ENCODE measurements around the gene EBLN2.

The EBLN2 gene

DNA sequence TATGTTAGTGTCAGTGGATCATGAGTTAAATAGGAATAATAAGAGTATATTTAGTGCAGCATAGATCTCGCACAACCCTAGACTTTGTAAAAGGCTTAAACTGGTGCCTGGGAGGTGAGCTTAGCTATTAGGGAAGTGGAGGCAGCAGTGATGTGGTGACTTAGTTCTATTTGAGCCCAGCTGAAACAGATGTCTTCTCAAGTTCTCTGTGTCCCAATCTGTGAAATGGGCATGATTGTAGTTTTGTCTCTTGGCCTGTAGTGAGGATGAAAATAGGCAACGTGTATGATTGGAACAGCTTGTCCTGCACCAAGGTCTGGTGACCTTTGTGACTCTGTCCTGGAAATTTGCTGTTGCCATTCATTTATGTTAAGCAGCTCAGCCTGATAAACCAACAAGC lies 34.7 kb downstream of the EBLN2 start:
- Histone ChIP-seq H4K20me1 (ENCODE audit: insufficient read depth, low read length, poor library complexity, severe bottlenecking) (no peaks in the 10 kb centered on the region), H3K9ac (ENCODE audit: low read depth, low read length, poor library complexity, severe bottlenecking) (no peak overlapping the region), H3K9me2 (replicated peaks; ENCODE audit: low read depth, low read length) (no peaks in the 10 kb centered on the region), H3K9me3 (ENCODE audit: insufficient read depth, low read depth, low read length) (no peaks in the 10 kb centered on the region), H3K4me2 (ENCODE audit: low read depth, low read length, poor library complexity, severe bottlenecking) (no peak overlapping the region), H3K36me3 (ENCODE audit: insufficient read depth, low read length) (no peaks in the 10 kb centered on the region), H3F3A (ENCODE audit: low read depth) (no peaks in the 10 kb centered on the region), H3K79me2 (ENCODE audit: insufficient read depth, low read length) (no peaks in the 10 kb centered on the region), H2AFZ (ENCODE audit: low read length) (no peak overlapping the region), H3K27me3 (ENCODE audit: insufficient read depth, low read length, poor library complexity, severe bottlenecking) (no peaks in the 10 kb centered on the region), H3K4me1 (ENCODE audit: insufficient read depth, low read length, poor library complexity, severe bottlenecking) (peaks cover 27% of the 10 kb centered on the region), H3K4me3 (ENCODE audit: low read length, poor library complexity, severe bottlenecking) (no peak overlapping the region)
- TF ChIP-seq, protein P1, sequence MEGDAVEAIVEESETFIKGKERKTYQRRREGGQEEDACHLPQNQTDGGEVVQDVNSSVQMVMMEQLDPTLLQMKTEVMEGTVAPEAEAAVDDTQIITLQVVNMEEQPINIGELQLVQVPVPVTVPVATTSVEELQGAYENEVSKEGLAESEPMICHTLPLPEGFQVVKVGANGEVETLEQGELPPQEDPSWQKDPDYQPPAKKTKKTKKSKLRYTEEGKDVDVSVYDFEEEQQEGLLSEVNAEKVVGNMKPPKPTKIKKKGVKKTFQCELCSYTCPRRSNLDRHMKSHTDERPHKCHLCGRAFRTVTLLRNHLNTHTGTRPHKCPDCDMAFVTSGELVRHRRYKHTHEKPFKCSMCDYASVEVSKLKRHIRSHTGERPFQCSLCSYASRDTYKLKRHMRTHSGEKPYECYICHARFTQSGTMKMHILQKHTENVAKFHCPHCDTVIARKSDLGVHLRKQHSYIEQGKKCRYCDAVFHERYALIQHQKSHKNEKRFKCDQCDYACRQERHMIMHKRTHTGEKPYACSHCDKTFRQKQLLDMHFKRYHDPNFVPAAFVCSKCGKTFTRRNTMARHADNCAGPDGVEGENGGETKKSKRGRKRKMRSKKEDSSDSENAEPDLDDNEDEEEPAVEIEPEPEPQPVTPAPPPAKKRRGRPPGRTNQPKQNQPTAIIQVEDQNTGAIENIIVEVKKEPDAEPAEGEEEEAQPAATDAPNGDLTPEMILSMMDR (conservative IDR thresholded peaks at IDR 0.05; ENCODE audit: low read length): no peak
- TF ChIP-seq EZH2phosphoT487 (IDR thresholded peaks at IDR 0.05; ENCODE audit: borderline replicate concordance): no peak

DNA sequence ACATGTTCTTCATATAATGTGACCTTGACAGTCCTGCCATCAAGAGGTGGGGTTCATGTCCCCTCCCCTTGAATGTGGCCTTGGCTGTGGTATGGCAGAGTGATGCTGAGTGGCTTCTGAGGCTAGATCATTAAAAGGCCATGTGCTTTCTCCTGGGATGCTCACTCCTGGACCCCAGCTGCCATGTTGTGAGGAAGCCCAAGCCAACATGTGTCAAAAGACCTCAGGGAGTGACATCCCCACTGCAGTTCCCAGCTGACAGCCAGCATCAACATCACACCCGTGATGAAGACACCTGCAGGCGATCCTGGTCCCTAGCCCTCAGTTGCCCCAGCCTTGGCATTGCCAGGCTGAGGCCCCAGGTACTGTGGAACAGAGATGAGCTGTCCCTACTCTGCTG lies 36.6 kb downstream of the EBLN2 start:
- no peaks in the 10 kb centered on the region for H3K27me3 ChIP-seq (ENCODE audit: insufficient read depth, low read length, poor library complexity, severe bottlenecking)
- H3K79me2 ChIP-seq (ENCODE audit: insufficient read depth, low read length): no peaks in the 10 kb centered on the region
- no peak overlapping the region for H3K4me2 ChIP-seq (ENCODE audit: low read depth, low read length, poor library complexity, severe bottlenecking)
- no peaks in the 10 kb centered on the region for H3K9me2 ChIP-seq (replicated peaks; ENCODE audit: low read depth, low read length)
- no peaks in the 10 kb centered on the region for H3F3A ChIP-seq (ENCODE audit: low read depth)
- no peaks in the 10 kb centered on the region for H3K9me3 ChIP-seq (ENCODE audit: insufficient read depth, low read depth, low read length)
- H3K9ac ChIP-seq (ENCODE audit: low read depth, low read length, poor library complexity, severe bottlenecking): no peak overlapping the region
- no peak overlapping the region for H3K4me3 ChIP-seq (ENCODE audit: low read length, poor library complexity, severe bottlenecking)
- H2AFZ ChIP-seq (ENCODE audit: low read length): no peak overlapping the region
- H3K36me3 ChIP-seq (ENCODE audit: insufficient read depth, low read length): no peaks in the 10 kb centered on the region
- H3K4me1 ChIP-seq (ENCODE audit: insufficient read depth, low read length, poor library complexity, severe bottlenecking): peaks cover 28% of the 10 kb centered on the region
- TF ChIP-seq EZH2phosphoT487 (IDR thresholded peaks at IDR 0.05; ENCODE audit: borderline replicate concordance): no peak
- TF ChIP-seq, protein P1 (conservative IDR thresholded peaks at IDR 0.05; ENCODE audit: low read length): no peak
- no peaks in the 10 kb centered on the region for H4K20me1 ChIP-seq (ENCODE audit: insufficient read depth, low read length, poor library complexity, severe bottlenecking)

DNA sequence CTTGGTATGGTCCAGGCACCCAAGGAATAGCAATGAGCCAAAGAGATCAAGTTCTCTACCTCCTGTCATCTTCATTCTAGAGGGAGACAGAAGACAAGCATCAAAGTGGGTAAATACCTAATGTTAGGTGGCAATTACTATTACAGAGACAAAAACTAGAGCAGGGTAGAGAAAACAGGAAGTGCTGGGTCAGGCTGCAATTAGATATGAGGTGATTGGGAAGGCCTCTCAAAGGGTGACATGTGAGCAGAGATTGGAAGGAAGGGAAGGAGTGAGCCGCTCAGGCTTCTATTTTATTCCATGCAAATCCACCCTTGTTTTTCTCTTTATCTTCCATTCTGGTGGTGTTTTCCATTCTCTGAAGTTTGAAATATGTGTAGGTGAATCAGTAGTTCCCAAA lies 37.4 kb downstream of the EBLN2 start:
- TF ChIP-seq, protein P1 (conservative IDR thresholded peaks at IDR 0.05; ENCODE audit: low read length): no peak
- TF ChIP-seq EZH2phosphoT487 (IDR thresholded peaks at IDR 0.05; ENCODE audit: borderline replicate concordance): no peak
- no peak overlapping the region for H3K9ac ChIP-seq (ENCODE audit: low read depth, low read length, poor library complexity, severe bottlenecking)
- H3K4me1 ChIP-seq (ENCODE audit: insufficient read depth, low read length, poor library complexity, severe bottlenecking): peaks cover 25% of the 10 kb centered on the region
- H3K9me3 ChIP-seq (ENCODE audit: insufficient read depth, low read depth, low read length): no peaks in the 10 kb centered on the region
- no peak overlapping the region for H3K4me2 ChIP-seq (ENCODE audit: low read depth, low read length, poor library complexity, severe bottlenecking)
- H3K9me2 ChIP-seq (replicated peaks; ENCODE audit: low read depth, low read length): no peaks in the 10 kb centered on the region
- H2AFZ ChIP-seq (ENCODE audit: low read length): no peak overlapping the region
- H4K20me1 ChIP-seq (ENCODE audit: insufficient read depth, low read length, poor library complexity, severe bottlenecking): no peaks in the 10 kb centered on the region
- no peaks in the 10 kb centered on the region for H3K36me3 ChIP-seq (ENCODE audit: insufficient read depth, low read length)
- H3K4me3 ChIP-seq (ENCODE audit: low read length, poor library complexity, severe bottlenecking): no peak overlapping the region
- no peaks in the 10 kb centered on the region for H3K79me2 ChIP-seq (ENCODE audit: insufficient read depth, low read length)
- H3F3A ChIP-seq (ENCODE audit: low read depth): no peaks in the 10 kb centered on the region
- H3K27me3 ChIP-seq (ENCODE audit: insufficient read depth, low read length, poor library complexity, severe bottlenecking): no peaks in the 10 kb centered on the region

All from Loucy (cell line).